H9 (cell line): ENCODE data around the gene SLCO2A1. TPM values are rescaled to one million over a fixed set of nuclear protein-coding genes. Genes with fewer than 3 reads are reported as not detected.

Experiments
- DNase-seq: peaks from one replicate; pipeline ENCODE4 v3.0.0-alpha.2; 2017
- H2AFZ ChIP-seq: one replicate; pipeline ENCODE4 v1.6.1; 2013; ENCODE audit warnings: mild to moderate bottlenecking, low read length, control low read depth, moderate library complexity
- H2AK5ac ChIP-seq: 2 replicates; pipeline ENCODE4 v1.6.1; 2013; ENCODE audit warnings: low read length, control low read depth, mixed read lengths; ENCODE audit not compliant: insufficient read length
- H2BK120ac ChIP-seq: one replicate; pipeline ENCODE4 v1.6.1; 2013; ENCODE audit warnings: low read depth, mild to moderate bottlenecking, low read length, control low read depth, inconsistent platforms; ENCODE audit not compliant: poor library complexity, severe bottlenecking
- H2BK12ac ChIP-seq: 2 replicates; pipeline ENCODE4 v1.6.1; 2013; ENCODE audit warnings: low read length, control low read depth, mixed read lengths, low read depth; ENCODE audit not compliant: insufficient read length
- H2BK15ac ChIP-seq: 2 replicates; pipeline ENCODE4 v1.6.1; 2013; ENCODE audit warnings: low read depth, low read length, control low read depth
- H2BK20ac ChIP-seq: one replicate; pipeline ENCODE4 v1.6.1; 2013; ENCODE audit warnings: low read depth, mild to moderate bottlenecking, low read length, control low read depth, inconsistent platforms; ENCODE audit not compliant: poor library complexity, severe bottlenecking
- H2BK5ac ChIP-seq: 2 replicates; pipeline ENCODE4 v1.6.1; 2013; ENCODE audit warnings: low read length, control low read depth, mixed read lengths; ENCODE audit not compliant: insufficient read length
- H3K14ac ChIP-seq: 2 replicates; pipeline ENCODE4 v1.6.1; 2013; ENCODE audit warnings: low read length, control low read depth; ENCODE audit not compliant: insufficient read depth
- H3K18ac ChIP-seq: 2 replicates; pipeline ENCODE4 v1.6.1; 2013; ENCODE audit warnings: low read depth, mild to moderate bottlenecking, mixed read lengths, low read length, control low read depth; ENCODE audit not compliant: insufficient read length
- H3K23ac ChIP-seq: 2 replicates; pipeline ENCODE4 v1.6.1; 2013; ENCODE audit warnings: low read length, control low read depth, mixed read lengths, low read depth; ENCODE audit not compliant: insufficient read length
- H3K23me2 ChIP-seq: 2 replicates; pipeline ENCODE4 v1.6.1; 2013; ENCODE audit warnings: low read depth, mild to moderate bottlenecking, mixed read lengths, low read length, control low read depth; ENCODE audit not compliant: insufficient read length, poor library complexity, severe bottlenecking
- H3K27ac ChIP-seq: 2 replicates; pipeline ENCODE4 v1.5.1; 2013; ENCODE audit warnings: low read length, control low read depth, mixed read lengths, low read depth; ENCODE audit not compliant: insufficient read length
- H3K27me3 ChIP-seq: 2 replicates; pipeline ENCODE4 v1.6.1; 2013; ENCODE audit warnings: low read length, control low read depth, inconsistent platforms; ENCODE audit not compliant: insufficient read depth
- H3K4ac ChIP-seq: 2 replicates; pipeline ENCODE4 v1.6.1; 2013; ENCODE audit warnings: low read depth, mild to moderate bottlenecking, control low read depth, inconsistent platforms, low read length, moderate library complexity
- H3K4me1 ChIP-seq: 2 replicates; pipeline ENCODE4 v1.6.1; 2013; ENCODE audit warnings: low read length, control low read depth, inconsistent platforms; ENCODE audit not compliant: insufficient read depth
- H3K4me2 ChIP-seq: 2 replicates; pipeline ENCODE4 v1.6.1; 2013; ENCODE audit warnings: low read length, control low read depth, mixed read lengths; ENCODE audit not compliant: insufficient read length, insufficient read depth
- H3K56ac ChIP-seq: 2 replicates; pipeline ENCODE4 v1.6.1; 2013; ENCODE audit warnings: low read depth, mild to moderate bottlenecking, mixed read lengths, low read length, control low read depth; ENCODE audit not compliant: insufficient read length
- H3K79me1 ChIP-seq: 2 replicates; pipeline ENCODE4 v1.6.1; 2013; ENCODE audit warnings: low read depth, mild to moderate bottlenecking, moderate library complexity, low read length, control low read depth, inconsistent platforms; ENCODE audit not compliant: insufficient read depth, poor library complexity, severe bottlenecking
- H3K79me2 ChIP-seq: 2 replicates; pipeline ENCODE4 v1.6.1; 2013; ENCODE audit warnings: low read length, control low read depth, inconsistent platforms; ENCODE audit not compliant: insufficient read depth
- H3K9ac ChIP-seq: 2 replicates; pipeline ENCODE4 v1.6.1; 2013; ENCODE audit warnings: low read length, control low read depth, mixed read lengths; ENCODE audit not compliant: insufficient read length; ENCODE audit errors: extremely low read depth
- H3K9me3 ChIP-seq: one replicate; pipeline ENCODE4 v1.6.1; 2013; ENCODE audit warnings: low read depth, low read length, inconsistent platforms; ENCODE audit not compliant: control insufficient read depth
- H3T11ph ChIP-seq: one replicate; pipeline ENCODE4 v1.6.1; 2013; ENCODE audit warnings: mild to moderate bottlenecking, low read length, control low read depth, inconsistent platforms
- H4K20me1 ChIP-seq: one replicate; pipeline ENCODE4 v1.6.1; 2013; ENCODE audit not compliant: control insufficient read depth, insufficient read length, insufficient read depth
- H4K5ac ChIP-seq: 2 replicates; pipeline ENCODE4 v1.6.1; 2013; ENCODE audit warnings: low read depth, mild to moderate bottlenecking, mixed read lengths, low read length, control low read depth; ENCODE audit not compliant: insufficient read length
- H4K8ac ChIP-seq: replicated peaks from 2 replicates; pipeline ENCODE4 v1.6.1; 2013; ENCODE audit warnings: low read length, control low read depth, mixed read lengths, low read depth; ENCODE audit not compliant: insufficient read length
- H4K91ac ChIP-seq: 2 replicates; pipeline ENCODE4 v1.6.1; 2013; ENCODE audit warnings: low read depth, mild to moderate bottlenecking, moderate library complexity, mixed read lengths, low read length, control low read depth; ENCODE audit not compliant: insufficient read length
- H3K27ac Mint-ChIP-seq, 3 experiments: 2 replicates in 2 of 3; 3 replicates in 1 of 3; pipeline ENCODE4 v1.8.0; 2020 to 2021; ENCODE audit warnings: mixed read lengths in 3 of 3, mild to moderate bottlenecking in 1 of 3, moderate library complexity in 1 of 3
- H3K27me3 Mint-ChIP-seq: 2 replicates; pipeline ENCODE4 v1.8.0; 2021; ENCODE audit warnings: low read depth, mild to moderate bottlenecking, moderate library complexity, mixed read lengths
- H3K36me3 Mint-ChIP-seq, 3 experiments: 2 replicates in 2 of 3; 3 replicates in 1 of 3; pipeline ENCODE4 v1.8.0; 2020 to 2021; ENCODE audit warnings: low read depth in 3 of 3, mixed read lengths in 3 of 3; ENCODE audit not compliant: insufficient read depth in 1 of 3
- H3K4me1 Mint-ChIP-seq, 2 experiments: 2 replicates each; pipeline ENCODE4 v1.8.0; 2020; ENCODE audit warnings: mixed read lengths in 2 of 2
- H3K4me3 Mint-ChIP-seq, 2 experiments: 2 replicates in 1 of 2; 3 replicates in 1 of 2; pipeline ENCODE4 v1.8.0; 2020 to 2021; ENCODE audit warnings: mild to moderate bottlenecking in 2 of 2, mixed read lengths in 2 of 2, moderate library complexity in 1 of 2
- H3K9me3 Mint-ChIP-seq, 2 experiments: 2 replicates in 1 of 2; 3 replicates in 1 of 2; pipeline ENCODE4 v1.8.0; 2020; ENCODE audit warnings: mild to moderate bottlenecking in 2 of 2, mixed read lengths in 2 of 2, moderate library complexity in 1 of 2
- CTCF ChIP-seq: fragments of 200-600 bp; sonication (generic); conservative IDR thresholded peaks from 3 replicates; pipeline ENCODE4 v1.8.0; 2021; ENCODE audit warnings: antibody characterized with exemption, mild to moderate bottlenecking
- WGBS: extraction: QIAGEN DNeasy Blood & Tissue Kit; methylation state at CpG from one replicate; pipeline ENCODE4 v1.1.7; 2013; ENCODE audit warnings: missing lambda C conversion rate, low lambda C conversion rate, mixed read lengths; ENCODE audit not compliant: insufficient read length; ENCODE audit errors: extremely low coverage; 5-methylcytosine and 5-hydroxymethylcytosine counted together
- total RNA-seq: library from RNA; stranded (reverse); gene quantifications from 2 replicates; pipeline ENCODE4 v1.2.1, GENCODE V29; 2021

The SLCO2A1 gene
- total RNA-seq, 1 experiment from 2014 or later, result 0.98 TPM

GRCh38 chr3:134061401-134061800 is 31.7 kb upstream of the SLCO2A1 start:
- Mint-ChIP-seq H3K4me3 (no peak overlapping the region), H3K36me3 (no peaks in the 10 kb centered on the region), H3K27me3 (peaks cover 13% of the 10 kb centered on the region), H3K9me3 (no peaks in the 10 kb centered on the region), H3K27ac (no peak overlapping the region), H3K4me1 (peaks cover 5 to 14% of the 10 kb centered on the region in 2 experiments; a peak in 3 of 4 replicates)
- Histone ChIP-seq H3K27ac (no peak overlapping the region), H2BK5ac (no peak overlapping the region), H2BK20ac (no peak overlapping the region), H3K9ac (no peak overlapping the region), H3K56ac (no peak overlapping the region), H3K79me1 (no peaks in the 10 kb centered on the region), H3K23ac (no peak overlapping the region), H4K20me1 (no peaks in the 10 kb centered on the region), H3T11ph (no peak overlapping the region), H4K8ac (no peak overlapping the region), H3K27me3 (no peaks in the 10 kb centered on the region), H3K4me2 (no peak overlapping the region), H2BK120ac (no peak overlapping the region), H3K14ac (no peak overlapping the region), H3K79me2 (no peaks in the 10 kb centered on the region), H3K18ac (no peak overlapping the region), H3K9me3 (no peaks in the 10 kb centered on the region), H4K91ac (no peak overlapping the region), H2BK15ac (no peak overlapping the region), H3K4me1 (peaks cover 3% of the 10 kb centered on the region; the same call in 1 of the 2 replicates), H3K4ac (no peak overlapping the region), H2BK12ac (no peak overlapping the region), H2AK5ac (no peak overlapping the region), H4K5ac (no peak overlapping the region), H3K23me2 (no peaks in the 10 kb centered on the region), H2AFZ (no peak overlapping the region)
- TF ChIP-seq CTCF, result no peak
- no CpG with 5 or more reads among the region's 7 CpGs for WGBS
- no peak for DNase-seq
